ENCODE results near the gene HIP1R. TPM values are rescaled to one million over a fixed set of nuclear protein-coding genes. Genes with fewer than 3 reads are reported as not detected.

Gene HIP1R
- total RNA-seq, 1 donor from 2014 or later: 22.2 TPM

GRCh38 chr12:122866950-122867607, 31.8 kb downstream of the HIP1R start:
- Histone ChIP-seq H3K4me3 (ENCODE audit: insufficient read depth, low read depth, low read length) (no peak overlapping the region), H3K9ac (ENCODE audit: low read length) (no peak overlapping the region), H3K27ac (ENCODE audit: low read depth, low read length) (no peak overlapping the region), H3K4me1 (ENCODE audit: insufficient read depth, low read length) (peaks cover 22% of the 10 kb centered on the region), H3K4me2 (ENCODE audit: low read length) (no peak overlapping the region), H3K36me3 (ENCODE audit: insufficient read depth, low read length) (peaks cover 22% of the 10 kb centered on the region), H3K27me3 (ENCODE audit: insufficient read depth, low read length) (no peaks in the 10 kb centered on the region), H2AFZ (ENCODE audit: low read depth, low read length) (no peak overlapping the region), H3K79me2 (ENCODE audit: insufficient read depth, low read length) (peaks cover 30% of the 10 kb centered on the region), H3K9me3 (ENCODE audit: insufficient read depth, low read depth, low read length) (no peaks in the 10 kb centered on the region), H4K20me1 (ENCODE audit: insufficient read depth, low read length) (peaks cover 36% of the 10 kb centered on the region)
- FAIRE-seq: no peak
- no peak for TF ChIP-seq CTCF (IDR thresholded peaks at IDR 0.05; ENCODE audit: insufficient read depth, low read depth, low read length)
- TF ChIP-seq EZH2 (IDR thresholded peaks at IDR 0.05; ENCODE audit: insufficient read depth, low read length): no peak
- no peak overlapping the region for H3K4me3 Mint-ChIP-seq (ENCODE audit: unreplicated experiment)
- DNase-seq (ENCODE audit: low read depth): no peak
- H3K27me3 Mint-ChIP-seq (ENCODE audit: low read depth, unreplicated experiment): no peaks in the 10 kb centered on the region
- no peak overlapping the region for H3K27ac Mint-ChIP-seq (ENCODE audit: unreplicated experiment)
- H3K36me3 Mint-ChIP-seq (ENCODE audit: low read depth, unreplicated experiment): peaks cover 15% of the 10 kb centered on the region
- H3K4me1 Mint-ChIP-seq (ENCODE audit: low read depth, unreplicated experiment): peaks cover 14% of the 10 kb centered on the region
- H3K9me3 Mint-ChIP-seq (ENCODE audit: unreplicated experiment): no peaks in the 10 kb centered on the region

GRCh38 chr12:122867691-122868461, 32.6 kb downstream of the HIP1R start:
- FAIRE-seq: no peak
- Mint-ChIP-seq H3K27me3 (ENCODE audit: low read depth, unreplicated experiment) (no peaks in the 10 kb centered on the region), H3K9me3 (ENCODE audit: unreplicated experiment) (no peaks in the 10 kb centered on the region), H3K27ac (ENCODE audit: unreplicated experiment) (no peak overlapping the region), H3K4me3 (ENCODE audit: unreplicated experiment) (no peak overlapping the region), H3K4me1 (ENCODE audit: low read depth, unreplicated experiment) (peaks cover 22% of the 10 kb centered on the region), H3K36me3 (ENCODE audit: low read depth, unreplicated experiment) (peaks cover 15% of the 10 kb centered on the region)
- Histone ChIP-seq H3K4me3 (ENCODE audit: insufficient read depth, low read depth, low read length) (no peak overlapping the region), H3K9ac (ENCODE audit: low read length) (no peak overlapping the region), H3K27me3 (ENCODE audit: insufficient read depth, low read length) (no peaks in the 10 kb centered on the region), H3K27ac (ENCODE audit: low read depth, low read length) (no peak overlapping the region), H2AFZ (ENCODE audit: low read depth, low read length) (no peak overlapping the region), H4K20me1 (ENCODE audit: insufficient read depth, low read length) (peaks cover 38% of the 10 kb centered on the region), H3K36me3 (ENCODE audit: insufficient read depth, low read length) (peaks cover 22% of the 10 kb centered on the region), H3K4me2 (ENCODE audit: low read length) (no peak overlapping the region), H3K4me1 (ENCODE audit: insufficient read depth, low read length) (peaks cover 28% of the 10 kb centered on the region), H3K9me3 (ENCODE audit: insufficient read depth, low read depth, low read length) (no peaks in the 10 kb centered on the region), H3K79me2 (ENCODE audit: insufficient read depth, low read length) (peaks cover 38% of the 10 kb centered on the region)
- no peak for DNase-seq (ENCODE audit: low read depth)
- TF ChIP-seq EZH2 (IDR thresholded peaks at IDR 0.05; ENCODE audit: insufficient read depth, low read length) (no peak), CTCF (IDR thresholded peaks at IDR 0.05; ENCODE audit: insufficient read depth, low read depth, low read length) (no peak)

Data from astrocyte (in vitro differentiated cells and primary cell).